NCI-H748 treated with DMSO at 0.1 percent for 48 hours (cell line): ENCODE data around the gene GPRC5D.

Source experiments
- DNase-seq: peaks from one replicate; lab custom pipeline; 2025; lab: John Stamatoyannopoulos, UW

Gene GPRC5D

DNA sequence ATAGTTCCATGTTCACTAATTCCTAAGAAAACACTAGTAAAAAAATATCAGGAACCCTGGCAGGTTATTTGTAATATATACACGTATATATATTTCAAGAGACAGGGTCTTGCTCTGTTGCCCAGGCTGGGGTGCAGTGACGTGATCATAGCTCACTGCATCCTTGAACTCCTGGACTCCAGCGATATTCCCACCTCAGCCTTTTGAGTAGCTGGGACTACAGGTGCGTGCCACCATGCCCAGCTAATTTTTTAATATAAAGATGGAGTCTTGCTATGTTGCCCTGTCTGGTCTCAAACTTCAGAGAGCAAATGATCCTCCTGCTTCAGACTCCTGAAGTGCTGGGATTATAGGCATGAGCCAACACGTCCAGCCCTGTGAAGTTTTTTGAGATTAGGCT is 44.4 kb downstream of the GPRC5D start:
- DNase-seq, result no peak

DNA sequence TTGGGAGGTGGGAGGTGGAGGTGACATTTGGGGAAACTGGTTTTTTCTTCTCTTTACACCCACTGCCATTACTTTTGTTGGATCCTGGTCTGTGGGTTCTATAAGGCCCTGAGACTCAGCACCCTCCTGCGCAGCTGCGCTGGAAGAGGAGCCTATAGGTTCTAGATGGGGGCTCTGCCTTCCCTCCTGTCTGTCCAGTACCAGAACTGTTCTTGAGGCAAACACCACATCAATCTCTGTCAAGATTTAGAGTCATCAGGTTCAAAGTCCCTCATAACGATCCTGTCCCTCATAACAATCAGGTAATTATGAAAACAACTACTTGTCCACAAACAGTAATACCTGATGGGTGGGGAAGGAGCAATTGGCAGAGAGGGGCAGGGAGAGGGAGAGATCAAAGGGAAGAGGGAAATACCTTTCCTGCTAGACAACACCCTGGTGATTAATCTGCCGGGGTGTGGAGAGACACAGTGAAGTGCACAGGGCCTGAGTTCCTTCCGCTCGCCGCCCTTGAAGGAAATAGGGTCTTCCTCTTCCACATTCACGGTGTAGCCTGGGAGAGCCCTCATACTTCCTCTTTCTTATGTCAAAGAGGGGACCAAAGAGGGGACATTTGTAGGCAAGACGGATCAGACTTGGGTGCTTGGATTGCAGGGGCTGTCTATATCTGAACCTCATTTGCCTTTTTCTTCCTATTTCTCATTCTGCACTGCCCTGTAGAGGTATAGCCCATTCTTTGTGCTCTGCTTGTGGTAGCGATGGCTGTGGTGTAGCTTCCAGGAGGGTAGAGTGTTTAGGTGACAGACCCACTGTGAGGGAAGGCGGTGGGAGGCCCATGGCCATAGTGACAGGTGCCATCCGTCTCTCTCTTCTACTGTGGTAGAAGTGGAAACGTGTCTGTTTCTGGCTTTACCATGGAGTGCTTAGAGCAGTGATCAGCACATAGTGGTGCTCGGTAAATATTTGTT is 48.0 kb downstream of the GPRC5D start:
- no peak for DNase-seq

DNA sequence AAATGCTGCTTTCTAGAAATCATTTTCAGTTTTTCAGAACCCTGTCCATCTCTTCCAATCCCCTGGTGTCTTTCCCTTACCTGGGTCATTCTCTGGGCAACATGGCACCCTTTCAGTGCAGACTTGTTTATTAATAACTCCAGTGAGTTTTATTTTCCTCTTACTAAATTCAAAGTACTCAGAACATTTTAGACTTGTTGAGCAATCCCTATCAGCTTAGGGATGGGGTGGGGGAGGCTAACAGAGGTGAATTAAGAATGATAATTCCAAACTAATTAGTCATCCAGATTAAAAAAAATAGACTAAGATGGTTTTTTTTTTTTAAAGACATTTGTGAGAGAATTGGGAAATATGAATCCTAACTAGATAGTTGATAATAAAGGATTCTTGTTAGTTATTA is 49.9 kb downstream of the GPRC5D start:
- no peak for DNase-seq

GRCh38 chr12:12901158-12901791 is 50.7 kb downstream of the GPRC5D start:
- DNase-seq, result no peak

DNA sequence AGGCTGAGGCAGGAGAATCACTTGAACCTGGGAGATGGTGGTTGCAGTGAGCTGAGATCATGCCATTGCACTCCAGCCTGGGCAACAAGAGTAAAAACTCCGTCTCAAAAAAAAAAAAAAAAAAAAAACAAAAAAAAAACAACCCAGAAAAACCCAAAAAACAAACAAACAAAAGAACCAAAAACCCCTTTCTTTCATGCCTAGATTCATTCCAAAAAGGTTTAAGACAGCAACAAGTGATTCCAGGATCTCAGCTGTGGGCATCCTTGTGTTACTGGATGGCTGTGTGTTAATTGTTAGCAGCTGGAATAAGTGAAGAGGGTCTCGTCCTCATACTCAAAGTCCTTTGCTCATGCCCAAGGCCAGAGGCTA is 51.2 kb downstream of the GPRC5D start:
- DNase-seq, result no peak

GRCh38 chr12:12899530-12900380 is 52.2 kb downstream of the GPRC5D start:
- no peak for DNase-seq

DNA sequence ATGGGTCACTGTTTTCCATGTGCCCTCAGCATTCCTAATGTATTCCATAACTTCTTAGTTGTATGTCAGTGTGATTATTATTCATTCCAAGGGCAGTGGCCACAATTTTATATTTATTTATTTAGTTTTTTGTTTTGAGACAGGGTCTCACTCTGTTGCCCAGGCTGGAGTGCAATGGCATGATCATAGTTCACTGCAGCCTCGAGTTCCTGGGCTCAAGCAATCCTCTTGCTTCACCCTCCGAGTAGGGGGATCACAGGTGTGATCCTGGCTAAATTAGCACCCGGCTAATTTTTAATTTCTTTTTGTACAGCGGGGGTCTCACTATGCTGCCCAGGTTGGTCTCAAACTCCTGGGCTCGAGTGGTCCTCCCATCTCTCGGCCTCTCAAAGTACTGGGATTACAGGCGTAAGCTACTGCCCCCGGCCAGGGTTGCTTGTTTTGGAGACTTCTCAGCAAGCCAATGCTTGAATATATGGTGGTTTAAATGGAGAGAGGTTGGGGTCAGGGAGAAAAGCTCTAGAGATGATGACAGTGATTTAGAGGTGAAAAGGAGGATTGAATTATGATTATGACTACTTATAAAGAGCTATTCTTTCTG is 53.0 kb downstream of the GPRC5D start:
- no peak for DNase-seq

- no peak for DNase-seq
These were observed 53.7 kb downstream of the GPRC5D start for GRCh38 chr12:12898136-12898717.

- DNase-seq, result no peak
These were observed 54.7 kb downstream of the GPRC5D start for GRCh38 chr12:12897302-12897701.

DNA sequence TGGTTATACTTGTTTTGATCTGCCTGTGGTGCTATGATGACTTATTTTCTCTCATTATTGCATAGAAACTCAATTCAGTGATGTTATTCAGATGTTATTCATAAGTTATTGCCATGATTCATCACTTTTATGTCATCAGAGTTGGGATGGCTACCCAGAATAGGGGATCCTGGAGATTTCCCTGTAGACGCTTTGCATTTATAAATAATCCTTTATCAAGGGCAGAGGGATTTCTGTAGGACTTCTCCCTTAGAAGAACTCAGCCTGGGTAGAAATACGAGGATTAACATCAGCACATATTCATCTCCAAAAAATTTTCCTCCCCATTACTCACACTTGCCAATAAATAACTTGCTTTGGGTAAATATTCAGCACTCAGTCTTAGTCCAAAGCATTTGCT is 55.7 kb downstream of the GPRC5D start:
- no peak for DNase-seq

DNA sequence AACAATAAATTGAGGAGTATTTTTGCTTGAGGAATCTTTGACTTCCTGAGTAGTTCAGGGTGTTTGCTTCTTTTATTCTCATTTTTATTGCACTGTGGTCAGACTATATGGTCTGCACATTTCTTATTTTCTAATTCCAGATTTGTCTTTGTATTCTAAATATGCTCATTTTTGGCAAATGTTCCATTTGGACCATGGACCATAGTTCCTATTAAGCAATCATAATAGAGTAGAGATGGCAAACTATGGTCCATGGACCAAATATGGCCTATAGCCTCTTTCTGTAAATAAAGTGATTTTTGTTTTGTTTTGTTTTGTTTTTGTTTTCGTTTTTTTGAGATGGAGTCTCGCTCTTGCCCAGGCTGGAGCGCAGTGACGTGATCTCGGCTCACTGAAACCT is 58.5 kb downstream of the GPRC5D start:
- no peak for DNase-seq

DNA sequence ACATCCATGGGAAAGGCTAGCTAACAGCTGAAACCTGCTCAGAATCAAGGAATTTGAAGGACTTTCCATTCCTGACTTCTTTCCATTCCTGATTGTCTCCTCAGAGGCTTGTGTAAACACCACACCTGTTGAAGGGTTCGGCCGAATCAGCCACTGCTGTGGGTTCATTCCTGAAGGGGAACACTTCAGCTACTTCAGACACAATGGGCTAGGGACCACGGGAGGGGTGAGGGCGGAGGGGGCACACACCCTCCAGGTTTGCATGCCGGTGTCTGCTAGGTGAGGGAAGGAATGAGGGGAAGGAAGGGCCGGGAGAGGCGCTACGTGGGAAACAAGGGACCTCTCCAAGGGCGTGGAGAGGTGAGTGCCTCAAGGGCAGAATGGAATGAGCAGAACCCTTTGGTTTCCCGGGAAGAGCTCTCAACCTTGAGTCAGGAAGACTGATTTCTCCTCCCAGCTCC is 59.3 kb downstream of the GPRC5D start:
- DNase-seq, result no peak

DNA sequence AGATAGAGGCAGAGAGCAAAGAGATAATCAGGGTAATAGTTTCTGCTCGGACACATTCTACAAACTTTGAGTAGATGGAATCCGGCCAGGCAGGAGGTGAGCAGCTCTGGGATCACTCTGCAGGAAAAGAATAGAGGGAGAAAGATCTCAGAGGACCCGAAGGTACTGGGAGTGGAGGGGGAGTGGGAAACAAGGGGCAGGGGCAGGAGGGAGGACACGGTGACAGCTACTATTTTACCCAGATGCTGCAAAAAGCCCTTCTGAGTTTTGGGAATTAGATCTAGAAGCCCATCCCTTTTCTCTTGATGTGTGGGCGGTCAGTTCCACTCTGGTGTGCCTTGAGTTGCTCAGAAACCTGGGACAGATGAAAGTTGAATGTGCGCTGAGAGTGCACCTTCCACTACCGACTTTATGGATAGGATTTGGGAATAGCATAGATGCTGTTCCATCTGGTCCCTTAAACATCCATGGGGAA is 60.1 kb downstream of the GPRC5D start:
- no peak for DNase-seq

- DNase-seq, result no peak
These were observed 60.7 kb downstream of the GPRC5D start, which contains the start of gene GPRC5A for GRCh38 chr12:12891080-12891880. Gene GPRC5A, plus strand, starts transcription at chr12:12891562. Its CDS starts 16,688 bp downstream, at chr12:12908250.
